Measurements from ENCODE around the gene NKAIN2.
"Not testable (repeated sequence)": the region's sequence is repeated elsewhere in the genome, so short reads cannot be mapped to it uniquely, and the experiment has no call there.

Gene NKAIN2

GRCh38 chr6:124561635-124562130, 758.0 kb downstream of the NKAIN2 start:
- intact Hi-C loops (cut with DNase I; ENCODE audit: low total_unique reads): no loop called here
- DNase-seq: no peak
- Histone ChIP-seq H3K27ac (no peak overlapping the region), H3K9me3 (no peaks in the 10 kb centered on the region), H3K27me3 (no peaks in the 10 kb centered on the region), H3K4me3 (no peak overlapping the region), H3K36me3 (no peaks in the 10 kb centered on the region), H3K4me1 (no peaks in the 10 kb centered on the region)
- TF ChIP-seq CTCF (IDR thresholded peaks at IDR 0.05): no peak

- H3K4me3 ChIP-seq; intact Hi-C loops (cut with DNase I; ENCODE audit: low total_unique reads); H3K27ac ChIP-seq; H3K36me3 ChIP-seq; DNase-seq; H3K27me3 ChIP-seq; H3K9me3 ChIP-seq; H3K4me1 ChIP-seq: not testable (repeated sequence)
Observed at GRCh38 chr6:124564125-124564524, 760.5 kb downstream of the NKAIN2 start.

GRCh38 chr6:124567401-124567800, 763.7 kb downstream of the NKAIN2 start:
- Histone ChIP-seq H3K4me3 (no peak overlapping the region), H3K27ac (no peak overlapping the region), H3K36me3 (no peaks in the 10 kb centered on the region), H3K9me3 (no peaks in the 10 kb centered on the region), H3K4me1 (no peaks in the 10 kb centered on the region), H3K27me3 (no peaks in the 10 kb centered on the region)
- no peak for TF ChIP-seq CTCF (IDR thresholded peaks at IDR 0.05)
- intact Hi-C loops (cut with DNase I; ENCODE audit: low total_unique reads): no loop called here
- DNase-seq: no peak

DNA sequence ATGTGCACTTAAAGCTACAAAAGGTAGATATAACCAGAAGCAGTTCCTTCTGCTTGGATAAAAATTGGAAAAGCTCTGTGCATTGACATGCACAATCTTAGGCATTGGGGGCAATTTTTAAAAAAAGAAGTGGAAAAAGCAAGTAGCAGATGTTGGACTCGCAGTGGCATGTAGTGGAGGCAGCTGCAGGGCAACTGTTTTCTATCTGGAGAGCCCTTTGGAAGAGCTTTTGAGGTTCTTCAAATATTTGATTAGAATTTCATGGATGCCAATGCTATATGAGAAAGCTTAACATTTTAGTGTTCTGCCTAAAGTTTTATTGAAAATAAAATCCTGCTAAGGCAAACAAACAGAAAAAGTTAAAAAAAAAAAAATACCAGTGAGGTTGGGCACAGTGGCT, 770.3 kb downstream of the NKAIN2 start:
- DNase-seq: no peak
- Histone ChIP-seq H3K27ac (no peak overlapping the region), H3K36me3 (no peaks in the 10 kb centered on the region), H3K27me3 (no peaks in the 10 kb centered on the region), H3K9me3 (no peaks in the 10 kb centered on the region), H3K4me3 (no peak overlapping the region), H3K4me1 (no peaks in the 10 kb centered on the region)
- intact Hi-C loops (cut with DNase I; ENCODE audit: low total_unique reads): no loop called here
- TF ChIP-seq CTCF (IDR thresholded peaks at IDR 0.05): no peak

GRCh38 chr6:124577734-124578281, 774.1 kb downstream of the NKAIN2 start:
- H3K4me3 ChIP-seq: no peak overlapping the region

GRCh38 chr6:124590001-124590400, 786.3 kb downstream of the NKAIN2 start:
- no peaks in the 10 kb centered on the region for H3K9me3 ChIP-seq
- DNase-seq: no peak
- intact Hi-C loops (cut with DNase I; ENCODE audit: low total_unique reads): no loop called here
- no peaks in the 10 kb centered on the region for H3K4me1 ChIP-seq
- TF ChIP-seq CTCF (IDR thresholded peaks at IDR 0.05): no peak
- no peak overlapping the region for H3K4me3 ChIP-seq
- no peaks in the 10 kb centered on the region for H3K27me3 ChIP-seq
- no peak overlapping the region for H3K27ac ChIP-seq
- no peaks in the 10 kb centered on the region for H3K36me3 ChIP-seq

More at GRCh38 chr6:124577734-124578281, 774.1 kb downstream of the NKAIN2 start:
- no peaks in the 10 kb centered on the region for H3K36me3 ChIP-seq
- TF ChIP-seq CTCF (IDR thresholded peaks at IDR 0.05): no peak
- no peaks in the 10 kb centered on the region for H3K27me3 ChIP-seq
- no peak for DNase-seq
- H3K27ac ChIP-seq: no peak overlapping the region
- no peaks in the 10 kb centered on the region for H3K9me3 ChIP-seq
- intact Hi-C loops (cut with DNase I; ENCODE audit: low total_unique reads): no loop called here
- H3K4me1 ChIP-seq: no peaks in the 10 kb centered on the region

All from tibial artery (tissue), 4 donors.